Measurements from ENCODE around the gene OR7C1.

- no peak for TF ChIP-seq REXO4 (CRISPR knock-in tag; IDR thresholded peaks at IDR 0.05; ENCODE audit: borderline replicate concordance)
- no peak for TF ChIP-seq ZHX1 (CRISPR knock-in tag; IDR thresholded peaks at IDR 0.05; ENCODE audit: low read depth)
- TF ChIP-seq FIP1L1 (IDR thresholded peaks at IDR 0.05; ENCODE audit: borderline replicate concordance, insufficient read depth, low read depth, low read length), result no peak
- TF ChIP-seq UBTF (CRISPR knock-in tag; IDR thresholded peaks at IDR 0.05), result no peak
- TF ChIP-seq CTCF (CRISPR knock-in tag; IDR thresholded peaks at IDR 0.05), result no peak
Measured at GRCh38 chr19:14798760-14799159, 36.2 kb downstream of the OR7C1 start.
